SH-SY5Y (cell line): ENCODE data around the gene LYZL1.

Experiments
- GATA2 ChIP-seq: IDR thresholded peaks from 2 replicates; pipeline ENCODE4 v1.6.1; 2011; ENCODE audit warnings: mild to moderate bottlenecking, low read depth, low read length
- GATA3 ChIP-seq: IDR thresholded peaks from 2 replicates; pipeline ENCODE4 v1.6.1; 2011; ENCODE audit warnings: low read depth, mild to moderate bottlenecking, low read length, moderate library complexity

DNA sequence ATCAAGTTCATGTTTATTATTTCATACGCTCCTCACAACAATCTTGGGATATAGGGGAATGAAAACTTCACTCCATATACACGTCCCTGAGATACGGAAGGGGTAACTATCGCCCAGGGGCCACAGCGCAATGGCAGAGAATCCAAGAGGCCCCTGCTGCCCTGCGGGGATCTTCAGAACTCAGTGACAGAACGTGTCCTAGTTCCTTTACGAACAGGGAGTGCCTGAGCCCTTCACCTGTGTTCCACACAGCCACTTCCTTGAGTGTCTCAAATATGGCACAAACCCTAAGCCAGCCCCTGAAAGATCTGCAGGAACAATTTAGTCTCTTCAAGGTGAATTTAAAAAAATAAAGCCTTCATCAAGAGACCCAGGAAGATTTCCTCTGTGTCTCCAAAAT, 25.9 kb downstream of the LYZL1 start:
- TF ChIP-seq GATA2 (no peak), GATA3 (no peak)
